ENCODE data around the gene LGI4.

- TF ChIP-seq CTCF (IDR thresholded peaks at IDR 0.05) (no peak), POLR2AphosphoS5 (IDR thresholded peaks at IDR 0.05) (peak in 3 of 4 donors; percentile 13 to 37 (median 30)), POLR2A (IDR thresholded peaks at IDR 0.05) (no peak), EP300 (IDR thresholded peaks at IDR 0.05) (no peak)
These were observed 27.3 kb downstream of the LGI4 start for GRCh38 chr19:35107545-35107944.

Measured in sigmoid colon (tissue), 4 donors.